GM19328 (cell line): ENCODE measurements around the gene EIF1AD.
"Not testable (repeated sequence)": the region's sequence is repeated elsewhere in the genome, so short reads cannot be mapped to it uniquely, and the experiment has no call there.

Experiments used
- ATAC-seq: cut with Tn5 transposase; IDR thresholded peaks from one replicate; pipeline ENCODE4 v1.9.1; 2021; ENCODE audit warnings: mild to moderate bottlenecking, moderate library complexity; ENCODE audit not compliant: unreplicated experiment

The EIF1AD gene

GRCh38 chr11:66022401-66023185 lies 20.6 kb upstream of the EIF1AD start:
- ATAC-seq, result no peak

GRCh38 chr11:66020618-66021357 lies 18.8 kb upstream of the EIF1AD start:
- ATAC-seq, result no peak

GRCh38 chr11:66020212-66020611 lies 18.3 kb upstream of the EIF1AD start:
- no peak for ATAC-seq

- no peak for ATAC-seq
Measured at GRCh38 chr11:66017321-66017720, 15.4 kb upstream of the EIF1AD start.

- no peak for ATAC-seq
Measured at GRCh38 chr11:66016793-66017177, 14.8 kb upstream of the EIF1AD start.

GRCh38 chr11:66015936-66016792 lies 14.2 kb upstream of the EIF1AD start:
- ATAC-seq, result no peak

GRCh38 chr11:66015454-66015881 lies 13.5 kb upstream of the EIF1AD start:
- ATAC-seq, result no peak

- ATAC-seq, result no peak
Measured at GRCh38 chr11:66014804-66015453, 13.0 kb upstream of the EIF1AD start.

GRCh38 chr11:66013762-66014100 lies 11.8 kb upstream of the EIF1AD start:
- ATAC-seq, result no peak

- no peak for ATAC-seq
Measured at GRCh38 chr11:66012946-66013761, 11.2 kb upstream of the EIF1AD start.

GRCh38 chr11:66012371-66012945 lies 10.5 kb upstream of the EIF1AD start:
- no peak for ATAC-seq

GRCh38 chr11:66011785-66012303 lies 9.9 kb upstream of the EIF1AD start, which contains the start of gene CST6:
Gene CST6, plus strand, starts transcription at chr11:66012008. Its CDS starts 37 bp downstream, at chr11:66012045.
- no peak for ATAC-seq

GRCh38 chr11:66011239-66011784 lies 9.4 kb upstream of the EIF1AD start:
- ATAC-seq, result no peak

GRCh38 chr11:66010036-66010435 lies 8.1 kb upstream of the EIF1AD start:
- not testable (repeated sequence) for ATAC-seq

GRCh38 chr11:66008468-66009101 lies 6.6 kb upstream of the EIF1AD start:
- ATAC-seq, result no peak

- ATAC-seq, result no peak
Measured at GRCh38 chr11:66008095-66008467, 6.1 kb upstream of the EIF1AD start.

- no peak for ATAC-seq
Measured at GRCh38 chr11:66007201-66007634, 5.3 kb upstream of the EIF1AD start.

GRCh38 chr11:66006891-66007176 lies 4.9 kb upstream of the EIF1AD start:
- ATAC-seq, result no peak
